Small intestine (tissue), 16 donors: ENCODE results near the gene APOH. TPM values are rescaled to one million over a fixed set of nuclear protein-coding genes. Genes with fewer than 3 reads are reported as not detected.

Source experiments
- DNase-seq, 2 donors: peaks; one replicate each; pipeline versions ENCODE4 v3.0.0 to v3.0.0-alpha.2; 2013
- FAIRE-seq: peaks from 2 replicates; lab custom pipeline; 2012; peaks lifted over from hg19 to GRCh38; lab: Jason Lieb, UNC
- H3K27ac ChIP-seq, 3 donors: one replicate each; pipeline ENCODE4 v1.5.1; 2013; ENCODE audit warnings: low read length in 2 of 3, mild to moderate bottlenecking in 2 of 3, control low read depth in 1 of 3, inconsistent platforms in 1 of 3, low read depth in 1 of 3, moderate library complexity in 1 of 3
- H3K27me3 ChIP-seq, 3 donors: one replicate each; pipeline ENCODE4 v1.6.1; 2013; ENCODE audit warnings: low read length in 3 of 3, inconsistent platforms in 1 of 3; ENCODE audit not compliant: control insufficient read depth in 3 of 3, insufficient read depth in 3 of 3
- H3K36me3 ChIP-seq, 3 donors: one replicate each; pipeline ENCODE4 v1.6.1; 2013; ENCODE audit warnings: low read length in 3 of 3, inconsistent platforms in 1 of 3, low read depth in 1 of 3, mild to moderate bottlenecking in 1 of 3, moderate library complexity in 1 of 3; ENCODE audit not compliant: control insufficient read depth in 3 of 3, insufficient read depth in 2 of 3
- H3K4me1 ChIP-seq, 3 donors: one replicate each; pipeline ENCODE4 v1.6.1; 2013; ENCODE audit warnings: low read length in 2 of 3, inconsistent platforms in 1 of 3, low read depth in 1 of 3, mild to moderate bottlenecking in 1 of 3, moderate library complexity in 1 of 3; ENCODE audit not compliant: control insufficient read depth in 3 of 3, insufficient read depth in 2 of 3
- H3K4me3 ChIP-seq, 3 donors: one replicate each; pipeline ENCODE4 v1.5.1; 2013; ENCODE audit warnings: low read length in 3 of 3, control low read depth in 1 of 3, inconsistent platforms in 1 of 3, low read depth in 1 of 3, mild to moderate bottlenecking in 1 of 3, moderate library complexity in 1 of 3
- H3K9me3 ChIP-seq, 2 donors: one replicate each; pipeline ENCODE4 v1.6.1; 2013; ENCODE audit warnings: low read depth in 1 of 2, low read length in 1 of 2; ENCODE audit not compliant: control insufficient read depth in 2 of 2, insufficient read depth in 1 of 2
- WGBS, 3 donors: extraction: QIAGEN DNeasy Blood & Tissue Kit; methylation state at CpG; one replicate each; pipeline ENCODE4 v1.1.7; 2013; 5-methylcytosine and 5-hydroxymethylcytosine counted together
- long read RNA-seq, 10 donors: transcript quantifications; one replicate each; lab custom pipeline, GENCODE V29; 2026
- polyA plus RNA-seq, 4 donors: library from polyadenylated mRNA; stranded (reverse) in 3 of 4; unstranded in 1 of 4; fragments of 200-250 nt in 3 of 4; fragments of 120-200 nt in 1 of 4; gene quantifications; one replicate each; pipeline versions ENCODE4 v1.2.1 to v1.2.3, GENCODE V29; 2013
- donor health status: healthy with polysubstance abuse.
- donor health status: control.
- donor health status: control.
- donor health status: Bipolar disorder and iron deficiency.
- donor health status: healthy.

Gene APOH, protein sequence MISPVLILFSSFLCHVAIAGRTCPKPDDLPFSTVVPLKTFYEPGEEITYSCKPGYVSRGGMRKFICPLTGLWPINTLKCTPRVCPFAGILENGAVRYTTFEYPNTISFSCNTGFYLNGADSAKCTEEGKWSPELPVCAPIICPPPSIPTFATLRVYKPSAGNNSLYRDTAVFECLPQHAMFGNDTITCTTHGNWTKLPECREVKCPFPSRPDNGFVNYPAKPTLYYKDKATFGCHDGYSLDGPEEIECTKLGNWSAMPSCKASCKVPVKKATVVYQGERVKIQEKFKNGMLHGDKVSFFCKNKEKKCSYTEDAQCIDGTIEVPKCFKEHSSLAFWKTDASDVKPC
- polyA plus RNA-seq = 10 to 100 TPM in 1 of 4 donors, under 1 TPM in 1, not detected in 2; 0.54 to 30.1 TPM
- long read RNA-seq, donor 1 = 0 reads
- long read RNA-seq, donor 2, partial matches to known transcripts = 0 of 1 reads
- long read RNA-seq, donor 2, other reads (novel, unspliced or antisense) = 0 of 1 reads
- long read RNA-seq, donor 3, partial matches to known transcripts = 0 of 1 reads
- long read RNA-seq, donor 3, other reads (novel, unspliced or antisense) = 0 of 1 reads
- long read RNA-seq, donor 4 = 0 reads
- long read RNA-seq, donor 5, partial matches to known transcripts = 0 of 1 reads
- long read RNA-seq, donor 5, other reads (novel, unspliced or antisense) = 0 of 1 reads
- long read RNA-seq, donor 6 = 0 reads
- long read RNA-seq, donor 7 = 0 reads
- long read RNA-seq, donor 8 = 0 reads
- long read RNA-seq, donor 9, partial matches to known transcripts = 0 of 1 reads
- long read RNA-seq, donor 9, other reads (novel, unspliced or antisense) = 0 of 1 reads
- long read RNA-seq, donor 10, partial matches to known transcripts = 0 of 1 reads
- long read RNA-seq, donor 10, other reads (novel, unspliced or antisense) = 0 of 1 reads

GRCh38 chr17:66228887-66229782 lies at the start of gene APOH:
Gene APOH (minus strand): TSS chr17:66229415. CDS start chr17:66229379, 36 bp downstream.
- 40 to 73% (median 54%) methylated on average over 20 of the region's 20 CpGs for WGBS, 3 donors
- no peak within 1 kb of the TSS for H3K4me3 ChIP-seq
- FAIRE-seq = no peak
- H3K4me1 ChIP-seq = peaks cover 0 to 27% (median 2%) of the 10 kb centered on the region in 3 donors
- H3K27me3 ChIP-seq = no peaks in the 10 kb centered on the region
- DNase-seq = peak; percentile 66 to 86
- H3K36me3 ChIP-seq = no peaks in the 10 kb centered on the region
- H3K27ac ChIP-seq = peak within 1 kb of the TSS in 1 of 3 donors; percentile 21
- no peaks in the 10 kb centered on the region for H3K9me3 ChIP-seq

- DNase-seq (no peak), FAIRE-seq (no peak)
- Histone ChIP-seq H3K4me1 (peaks cover 0 to 2% (median 0%) of the 10 kb centered on the region in 3 donors), H3K27me3 (no peaks in the 10 kb centered on the region), H3K9me3 (no peaks in the 10 kb centered on the region), H3K4me3 (no peak overlapping the region), H3K27ac (no peak overlapping the region), H3K36me3 (no peaks in the 10 kb centered on the region)
- 89 to 100% (median 93%) methylated on average over 2 of the region's 2 CpGs for WGBS, 3 donors
Measured at GRCh38 chr17:66277191-66277590, 48.0 kb upstream of the APOH start.

DNA sequence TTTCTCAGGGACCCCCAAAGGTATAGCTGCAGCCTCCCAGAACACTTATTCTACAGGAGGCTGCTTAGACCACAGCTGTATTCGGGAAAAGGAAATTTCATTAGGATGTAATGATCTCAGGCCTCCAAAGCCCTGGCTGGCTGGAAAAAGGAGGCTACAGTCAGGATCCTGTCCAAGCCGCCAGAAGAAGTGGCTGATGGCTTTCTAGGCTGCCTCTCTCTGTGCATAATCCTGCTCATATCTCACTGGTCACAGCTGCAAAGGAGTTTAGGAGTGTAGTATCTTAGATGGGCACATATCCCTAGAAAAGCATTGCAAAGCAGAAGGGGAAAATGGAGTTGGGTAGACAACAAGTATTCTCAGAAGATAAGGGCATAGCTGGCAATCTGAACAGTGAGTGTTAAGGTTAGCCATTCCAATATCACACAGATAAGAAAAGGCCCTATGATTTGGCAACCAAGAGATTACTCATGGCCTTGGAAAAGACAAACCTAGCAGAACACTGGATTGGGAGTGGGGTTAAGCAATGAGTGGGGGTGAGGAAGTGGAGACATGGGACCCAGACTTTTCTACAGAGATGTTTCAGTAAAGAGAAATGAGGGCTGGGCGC lies 47.2 kb upstream of the APOH start:
- DNase-seq = peak in 1 of 2 donors; percentile 19
- H3K27ac ChIP-seq = no peak overlapping the region
- peaks cover 0 to 2% (median 0%) of the 10 kb centered on the region in 3 donors for H3K4me1 ChIP-seq
- H3K36me3 ChIP-seq = no peaks in the 10 kb centered on the region
- no peak overlapping the region for H3K4me3 ChIP-seq
- H3K27me3 ChIP-seq = no peaks in the 10 kb centered on the region
- peaks cover 0 to under 1% of the 10 kb centered on the region in 2 donors for H3K9me3 ChIP-seq
- WGBS, 3 donors = 85 to 94% (median 88%) methylated on average over 3 of the region's 3 CpGs
- FAIRE-seq = no peak

- H3K4me3 ChIP-seq = no peak overlapping the region
- H3K4me1 ChIP-seq = peaks cover 0 to 2% (median 0%) of the 10 kb centered on the region in 3 donors
- FAIRE-seq (no peak), DNase-seq (peak in 1 of 2 donors; percentile 41)
- WGBS, 3 donors = 64 to 74% (median 71%) methylated on average over 6 of the region's 6 CpGs
- H3K36me3 ChIP-seq = no peaks in the 10 kb centered on the region
- no peak overlapping the region for H3K27ac ChIP-seq
- H3K9me3 ChIP-seq = peaks cover 0 to 4% of the 10 kb centered on the region in 2 donors
- peaks cover 0 to 1% (median 0%) of the 10 kb centered on the region in 3 donors for H3K27me3 ChIP-seq
Measured at GRCh38 chr17:66275651-66276050, 46.4 kb upstream of the APOH start.

DNA sequence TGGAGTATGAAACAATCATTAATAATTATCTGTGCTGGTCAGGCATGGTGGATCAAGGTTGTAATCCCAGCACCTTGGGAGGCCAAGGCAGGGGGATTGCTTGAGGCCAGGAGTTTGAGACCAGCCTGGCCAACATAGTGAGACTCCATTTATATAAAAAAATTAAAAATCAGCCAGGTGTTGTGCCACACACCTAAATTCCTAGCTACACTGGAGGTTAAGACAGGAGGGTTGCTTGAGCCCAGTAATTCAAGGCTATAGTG lies 44.3 kb upstream of the APOH start:
- no peak for FAIRE-seq
- Histone ChIP-seq H3K27ac (no peak overlapping the region), H3K9me3 (peaks cover 0 to 4% of the 10 kb centered on the region in 2 donors), H3K36me3 (no peaks in the 10 kb centered on the region), H3K4me3 (no peak overlapping the region), H3K27me3 (peaks cover 0 to 2% (median 0%) of the 10 kb centered on the region in 3 donors), H3K4me1 (peaks cover 0 to 2% (median 0%) of the 10 kb centered on the region in 3 donors)
- DNase-seq = no peak

GRCh38 chr17:66272811-66273585 lies 43.8 kb upstream of the APOH start:
- H3K27ac ChIP-seq = no peak overlapping the region
- H3K4me3 ChIP-seq = no peak overlapping the region
- peaks cover 0 to 4% of the 10 kb centered on the region in 2 donors for H3K9me3 ChIP-seq
- 54 to 78% (median 75%) methylated on average over 5 of the region's 5 CpGs for WGBS, 3 donors
- DNase-seq (no peak), FAIRE-seq (no peak)
- H3K27me3 ChIP-seq = peaks cover 0 to 2% (median 0%) of the 10 kb centered on the region in 3 donors
- H3K4me1 ChIP-seq = peaks cover 0 to 2% (median 0%) of the 10 kb centered on the region in 3 donors
- no peaks in the 10 kb centered on the region for H3K36me3 ChIP-seq

GRCh38 chr17:66271512-66271911 lies 42.3 kb upstream of the APOH start:
- FAIRE-seq (no peak), DNase-seq (no peak)
- Histone ChIP-seq H3K36me3 (no peaks in the 10 kb centered on the region), H3K4me1 (peaks cover 0 to 2% (median 0%) of the 10 kb centered on the region in 3 donors), H3K27ac (no peak overlapping the region), H3K4me3 (no peak overlapping the region), H3K9me3 (peaks cover 0 to 4% of the 10 kb centered on the region in 2 donors), H3K27me3 (peaks cover 0 to 2% (median 0%) of the 10 kb centered on the region in 3 donors)
- WGBS, 3 donors = 92 to 96% (median 95%) methylated on average over 3 of the region's 3 CpGs
